HepG2 (cell line): Measurements from ENCODE around the gene METRN. TPM values are rescaled to one million over a fixed set of nuclear protein-coding genes. Genes with fewer than 3 reads are reported as not detected.
A peak's percentile ranks its signal among the peaks of the same experiment; 100 is the strongest.

ENCODE experiments used
- ATRX ChIP-seq: sonication (generic); formaldehyde crosslinking; IDR thresholded peaks from 2 replicates; pipeline ENCODE4 v1.4.0; 2020; ENCODE audit warnings: missing genetic modification reagents, borderline replicate concordance
- ELF1 ChIP-seq: sonication (generic); formaldehyde crosslinking; IDR thresholded peaks from 2 replicates; pipeline ENCODE4 v1.4.0; 2020; ENCODE audit warnings: missing genetic modification reagents
- MXD4 ChIP-seq: IDR thresholded peaks from 2 replicates; pipeline ENCODE4 v1.6.1; 2016; ENCODE audit warnings: mild to moderate bottlenecking, missing biosample characterization, missing genetic modification reagents
- NCOA2 ChIP-seq: sonication (generic); formaldehyde crosslinking; IDR thresholded peaks from 2 replicates; pipeline ENCODE4 v1.8.0; 2022; ENCODE audit warnings: inconsistent platforms
- PBX3 ChIP-seq: sonication (generic); formaldehyde crosslinking; IDR thresholded peaks from 2 replicates; pipeline ENCODE4 v1.8.1; 2023; ENCODE audit warnings: missing genetic modification reagents, inconsistent platforms, borderline replicate concordance
- ZBTB40 ChIP-seq, 2 experiments: fragments of 450-650 bp in 1 of 2; sonication (generic) in 1 of 2; formaldehyde crosslinking in 1 of 2; IDR thresholded peaks; 2 replicates each; pipeline versions ENCODE4 v1.6.1 to v1.8.0; 2016 to 2022; ENCODE audit warnings: antibody characterized with exemption in 1 of 2, mild to moderate bottlenecking in 1 of 2, missing genetic modification reagents in 1 of 2
- ZNF225 ChIP-seq: sonication (generic); formaldehyde crosslinking; IDR thresholded peaks from 2 replicates; pipeline ENCODE4 v1.4.0; 2020; ENCODE audit warnings: mild to moderate bottlenecking, missing genetic modification reagents
- ZNF414 ChIP-seq: sonication (generic); formaldehyde crosslinking; IDR thresholded peaks from 2 replicates; pipeline ENCODE4 v1.5.0; 2020; ENCODE audit warnings: missing genetic modification reagents
- ZNF607 ChIP-seq: sonication (generic); formaldehyde crosslinking; IDR thresholded peaks from 2 replicates; pipeline ENCODE4 v1.5.1; 2020; ENCODE audit warnings: missing genetic modification reagents, mild to moderate bottlenecking, borderline replicate concordance
- ZNF646 ChIP-seq: sonication (generic); formaldehyde crosslinking; IDR thresholded peaks from 2 replicates; pipeline ENCODE4 v1.9.0; 2021; ENCODE audit warnings: mild to moderate bottlenecking, missing genetic modification reagents
- polyA plus RNA-seq, 8 experiments: library from polyadenylated mRNA; depleted of rRNA in 3 of 8; stranded (reverse) in 7 of 8; unstranded in 1 of 8; fragments of >200 nt; fragmentation: Illumina TruSeq in 4 of 8; extraction: Trizol in 4 of 8; gene quantifications; 2 replicates each; pipeline versions ENCODE4 v1.2.1 to v1.2.3, GENCODE V29; 2011 to 2016; ENCODE audit warnings: low read depth in 4 of 8, missing spikeins in 1 of 8, mixed read lengths in 1 of 8; ENCODE audit not compliant: insufficient read depth in 1 of 8
- total RNA-seq, 5 experiments: library from RNA; depleted of rRNA; stranded (reverse); fragments of >200 nt; fragmentation: Illumina TruSeq; extraction: Trizol; gene quantifications; 2 replicates each; pipeline ENCODE4 v1.2.3, GENCODE V29; 2016; ENCODE audit warnings: low read depth in 1 of 5

The METRN gene
- total and polyA plus RNA-seq, 2 of the 13 experiments (the other 11 are each of a cell fraction or from before 2014, with no cell fraction given): 25.5 to 46.1 TPM

GRCh38 chr16:680967-681745, 33.8 kb upstream of the METRN start (continued):
- TF ChIP-seq ZBTB40 (IDR thresholded peaks at IDR 0.05): no peak
- TF ChIP-seq ZBTB40 (CRISPR knock-in tag; IDR thresholded peaks at IDR 0.05): no peak
- TF ChIP-seq ZNF646: no peak
- TF ChIP-seq PBX3 (CRISPR knock-in tag): no peak
- TF ChIP-seq NCOA2 (CRISPR knock-in tag): no peak
- TF ChIP-seq ZNF225 (CRISPR knock-in tag): peak; percentile 30; the same call in 1 of the 2 replicates
- peak; percentile 48; the same call in 1 of the 2 replicates for TF ChIP-seq ZNF414 (CRISPR knock-in tag)
- TF ChIP-seq ATRX: no peak
- 0 out of 2 replicates have a peak, but pooled peaks have one; percentile 53 for TF ChIP-seq MXD4 (CRISPR knock-in tag)
- TF ChIP-seq ZNF607: no peak
- peak; percentile 73 for TF ChIP-seq ELF1
